HepG2 (cell line): ENCODE measurements around the gene FAM217B. TPM values are rescaled to one million over a fixed set of nuclear protein-coding genes. Genes with fewer than 3 reads are reported as not detected.

Experiments
- CC2D1A ChIP-seq: sonication (generic); formaldehyde crosslinking; IDR thresholded peaks from 2 replicates; pipeline ENCODE4 v1.8.1; 2023; ENCODE audit warnings: mild to moderate bottlenecking, missing genetic modification reagents
- E2F5 ChIP-seq: sonication (generic); formaldehyde crosslinking; conservative IDR thresholded peaks from 2 replicates; pipeline ENCODE4 v1.4.0; 2020; ENCODE audit warnings: missing genetic modification reagents
- ELK4 ChIP-seq: sonication (generic); formaldehyde crosslinking; IDR thresholded peaks from 2 replicates; pipeline ENCODE4 v1.9.0; 2021; ENCODE audit warnings: missing genetic modification reagents, borderline replicate concordance
- ESRRA ChIP-seq: sonication (generic); formaldehyde crosslinking; IDR thresholded peaks from 2 replicates; pipeline ENCODE4 v1.5.1; 2020; ENCODE audit warnings: mild to moderate bottlenecking, low read depth, missing genetic modification reagents
- HES4 ChIP-seq: sonication (generic); formaldehyde crosslinking; IDR thresholded peaks from 2 replicates; pipeline ENCODE4 v1.9.0; 2021; ENCODE audit warnings: mild to moderate bottlenecking, missing genetic modification reagents, borderline replicate concordance
- KLF16 ChIP-seq, 2 experiments: sonication (generic) in 1 of 2; formaldehyde crosslinking in 1 of 2; IDR thresholded peaks; 2 replicates each; pipeline versions ENCODE4 v1.6.1 to v1.8.0; 2016 to 2023; ENCODE audit warnings: missing genetic modification reagents in 2 of 2, missing compliant biosample characterization in 1 of 2
- PCBP2 ChIP-seq: fragments of 200-400 bp; formaldehyde crosslinking; optimal IDR thresholded peaks from 2 replicates; pipeline ENCODE3; 2018; ENCODE audit warnings: low read length, low read depth; ENCODE audit not compliant: poor library complexity, severe bottlenecking
- POLR2G ChIP-seq: fragments of 200-400 bp; formaldehyde crosslinking; IDR thresholded peaks from 2 replicates; pipeline ENCODE4 v1.6.1; 2018; ENCODE audit warnings: mild to moderate bottlenecking, low read depth, low read length, moderate library complexity
- SRF ChIP-seq: IDR thresholded peaks from 2 replicates; pipeline ENCODE4 v1.6.1; 2011; ENCODE audit warnings: mild to moderate bottlenecking, low read depth, low read length, moderate library complexity
- TCF7L2 ChIP-seq: IDR thresholded peaks from 2 replicates; pipeline ENCODE4 v1.6.1; 2011; ENCODE audit warnings: mild to moderate bottlenecking, low read depth, low read length, moderate library complexity
- ZBTB33 ChIP-seq: sonication (generic); formaldehyde crosslinking; IDR thresholded peaks from 2 replicates; pipeline ENCODE4 v1.4.0; 2020; ENCODE audit warnings: missing genetic modification reagents
- ZNF724P ChIP-seq: sonication (generic); formaldehyde crosslinking; IDR thresholded peaks from 2 replicates; pipeline ENCODE4 v1.8.0; 2022; ENCODE audit warnings: missing genetic modification reagents, borderline replicate concordance
- ZNF780A ChIP-seq: sonication (generic); formaldehyde crosslinking; IDR thresholded peaks from 2 replicates; pipeline ENCODE4 v1.8.0; 2022; ENCODE audit warnings: mild to moderate bottlenecking, missing genetic modification reagents, moderate library complexity
- ZNF788 ChIP-seq: sonication (generic); formaldehyde crosslinking; IDR thresholded peaks from 2 replicates; pipeline ENCODE4 v1.5.0; 2020; ENCODE audit warnings: mild to moderate bottlenecking, missing genetic modification reagents, borderline replicate concordance
- polyA plus RNA-seq, 8 experiments: library from polyadenylated mRNA; depleted of rRNA in 3 of 8; stranded (reverse) in 7 of 8; unstranded in 1 of 8; fragments of >200 nt; fragmentation: Illumina TruSeq in 4 of 8; extraction: Trizol in 4 of 8; gene quantifications; 2 replicates each; pipeline versions ENCODE4 v1.2.1 to v1.2.3, GENCODE V29; 2011 to 2016; ENCODE audit warnings: low read depth in 4 of 8, missing spikeins in 1 of 8, mixed read lengths in 1 of 8; ENCODE audit not compliant: insufficient read depth in 1 of 8
- total RNA-seq, 5 experiments: library from RNA; depleted of rRNA; stranded (reverse); fragments of >200 nt; fragmentation: Illumina TruSeq; extraction: Trizol; gene quantifications; 2 replicates each; pipeline ENCODE4 v1.2.3, GENCODE V29; 2016; ENCODE audit warnings: low read depth in 1 of 5
- TF ChIP-seq, protein P1 (sequence below), 2 experiments: sonication (generic) in 1 of 2; formaldehyde crosslinking in 1 of 2; IDR thresholded peaks; 2 replicates each; pipeline versions ENCODE4 v1.6.1 to v1.9.0; 2014 to 2022; ENCODE audit warnings: antibody characterized with exemption in 1 of 2, borderline replicate concordance in 1 of 2, inconsistent platforms in 1 of 2, low read depth in 1 of 2, missing genetic modification reagents in 1 of 2

Gene FAM217B
- total and polyA plus RNA-seq, 2 of the 13 experiments (the other 11 are each of a cell fraction or from before 2014, with no cell fraction given) = 11.1 to 14.3 TPM

- TF ChIP-seq POLR2G = no peak
- TF ChIP-seq PCBP2 = no peak
- TF ChIP-seq ELK4 = no peak
- no peak for TF ChIP-seq ESRRA (CRISPR knock-in tag)
- 0 out of 4 replicates have a peak, but pooled peaks of 1 of the 2 experiments have one; percentile 40 for TF ChIP-seq KLF16 (CRISPR knock-in tag; IDR thresholded peaks at IDR 0.05)
- TF ChIP-seq TCF7L2 = no peak
- TF ChIP-seq, protein P1, sequence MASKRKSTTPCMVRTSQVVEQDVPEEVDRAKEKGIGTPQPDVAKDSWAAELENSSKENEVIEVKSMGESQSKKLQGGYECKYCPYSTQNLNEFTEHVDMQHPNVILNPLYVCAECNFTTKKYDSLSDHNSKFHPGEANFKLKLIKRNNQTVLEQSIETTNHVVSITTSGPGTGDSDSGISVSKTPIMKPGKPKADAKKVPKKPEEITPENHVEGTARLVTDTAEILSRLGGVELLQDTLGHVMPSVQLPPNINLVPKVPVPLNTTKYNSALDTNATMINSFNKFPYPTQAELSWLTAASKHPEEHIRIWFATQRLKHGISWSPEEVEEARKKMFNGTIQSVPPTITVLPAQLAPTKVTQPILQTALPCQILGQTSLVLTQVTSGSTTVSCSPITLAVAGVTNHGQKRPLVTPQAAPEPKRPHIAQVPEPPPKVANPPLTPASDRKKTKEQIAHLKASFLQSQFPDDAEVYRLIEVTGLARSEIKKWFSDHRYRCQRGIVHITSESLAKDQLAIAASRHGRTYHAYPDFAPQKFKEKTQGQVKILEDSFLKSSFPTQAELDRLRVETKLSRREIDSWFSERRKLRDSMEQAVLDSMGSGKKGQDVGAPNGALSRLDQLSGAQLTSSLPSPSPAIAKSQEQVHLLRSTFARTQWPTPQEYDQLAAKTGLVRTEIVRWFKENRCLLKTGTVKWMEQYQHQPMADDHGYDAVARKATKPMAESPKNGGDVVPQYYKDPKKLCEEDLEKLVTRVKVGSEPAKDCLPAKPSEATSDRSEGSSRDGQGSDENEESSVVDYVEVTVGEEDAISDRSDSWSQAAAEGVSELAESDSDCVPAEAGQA (IDR thresholded peaks at IDR 0.05; ENCODE audit: low read depth) = no peak
- TF ChIP-seq, protein P1 (CRISPR knock-in tag; IDR thresholded peaks at IDR 0.05; ENCODE audit: borderline replicate concordance) = no peak
- TF ChIP-seq ZBTB33 = peak; percentile 54
- no peak for TF ChIP-seq ZNF780A
- TF ChIP-seq CC2D1A = no peak
- 0 out of 2 replicates have a peak, but pooled peaks have one; percentile 47 for TF ChIP-seq ZNF788
- 0 out of 2 replicates have a peak, but pooled peaks have one; percentile 58 for TF ChIP-seq E2F5 (CRISPR knock-in tag)
- peak; percentile 42; the same call in 1 of the 2 replicates for TF ChIP-seq HES4 (CRISPR knock-in tag)
- TF ChIP-seq SRF = no peak
- no peak for TF ChIP-seq ZNF724P (CRISPR knock-in tag)
Observed at GRCh38 chr20:59933849-59934585, 6.2 kb upstream of the FAM217B start (continued).
